Fibroblast of lung (primary cell): Measurements from ENCODE around the gene NBPF15.
"Not testable (repeated sequence)": the region's sequence is repeated elsewhere in the genome, so short reads cannot be mapped to it uniquely, and the experiment has no call there.

Experiments used
- EZH2 ChIP-seq: IDR thresholded peaks from 2 replicates; pipeline ENCODE4 v1.5.1; 2012; ENCODE audit warnings: low read length, control low read depth, mild to moderate bottlenecking; ENCODE audit errors: missing control alignments
- TF ChIP-seq, protein P1 (sequence below), 2 donors: IDR thresholded peaks in 1 of 2; conservative IDR thresholded peaks in 1 of 2; 1 replicate in 1 of 2; 2 replicates in 1 of 2; pipeline ENCODE4 v1.5.1; 2011 to 2012; ENCODE audit warnings: low read length in 2 of 2, control low read depth in 1 of 2, inconsistent platforms in 1 of 2, low read depth in 1 of 2, mild to moderate bottlenecking in 1 of 2

DNA sequence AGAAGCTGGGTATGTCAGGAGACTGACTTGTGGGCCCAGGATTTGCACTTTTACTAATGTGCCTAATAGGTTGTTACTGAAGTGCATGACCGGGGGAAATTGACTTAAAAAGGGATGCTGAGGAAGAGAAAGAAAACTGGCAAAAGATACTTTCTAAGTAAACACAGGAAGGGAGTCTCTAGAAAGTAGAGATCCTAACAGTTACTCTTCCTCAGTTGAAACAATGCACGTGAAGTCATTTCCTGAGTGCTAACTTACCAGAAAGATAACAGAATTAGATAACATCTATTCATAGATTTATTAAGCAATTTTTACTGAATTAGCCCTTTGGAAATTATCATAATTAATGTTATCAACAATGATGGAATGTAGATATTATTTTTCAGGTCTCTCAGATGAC lies 12.4 kb upstream of the NBPF15 start:
- TF ChIP-seq, protein P1, sequence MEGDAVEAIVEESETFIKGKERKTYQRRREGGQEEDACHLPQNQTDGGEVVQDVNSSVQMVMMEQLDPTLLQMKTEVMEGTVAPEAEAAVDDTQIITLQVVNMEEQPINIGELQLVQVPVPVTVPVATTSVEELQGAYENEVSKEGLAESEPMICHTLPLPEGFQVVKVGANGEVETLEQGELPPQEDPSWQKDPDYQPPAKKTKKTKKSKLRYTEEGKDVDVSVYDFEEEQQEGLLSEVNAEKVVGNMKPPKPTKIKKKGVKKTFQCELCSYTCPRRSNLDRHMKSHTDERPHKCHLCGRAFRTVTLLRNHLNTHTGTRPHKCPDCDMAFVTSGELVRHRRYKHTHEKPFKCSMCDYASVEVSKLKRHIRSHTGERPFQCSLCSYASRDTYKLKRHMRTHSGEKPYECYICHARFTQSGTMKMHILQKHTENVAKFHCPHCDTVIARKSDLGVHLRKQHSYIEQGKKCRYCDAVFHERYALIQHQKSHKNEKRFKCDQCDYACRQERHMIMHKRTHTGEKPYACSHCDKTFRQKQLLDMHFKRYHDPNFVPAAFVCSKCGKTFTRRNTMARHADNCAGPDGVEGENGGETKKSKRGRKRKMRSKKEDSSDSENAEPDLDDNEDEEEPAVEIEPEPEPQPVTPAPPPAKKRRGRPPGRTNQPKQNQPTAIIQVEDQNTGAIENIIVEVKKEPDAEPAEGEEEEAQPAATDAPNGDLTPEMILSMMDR (conservative IDR thresholded peaks at IDR 0.05 in 1 of 2, IDR thresholded peaks at IDR 0.05 in 1 of 2; ENCODE audit: low read depth in 1 of 2, low read length in 2 of 2), result not testable (repeated sequence)
- not testable (repeated sequence) for TF ChIP-seq EZH2
